ENCODE measurements around the gene SLC17A5.
"Not testable (repeated sequence)": the region's sequence is repeated elsewhere in the genome, so short reads cannot be mapped to it uniquely, and the experiment has no call there.

- not testable (repeated sequence) for TF ChIP-seq TCF15 (CRISPR knock-in tag; IDR thresholded peaks at IDR 0.05); COPS2 (conservative IDR thresholded peaks at IDR 0.05); TSC22D4 (tag; IDR thresholded peaks at IDR 0.05)
These were observed 81.3 kb downstream of the SLC17A5 start for GRCh38 chr6:73572531-73572930.

All from K562 (cell line).